Uterus (tissue), 2 donors: ENCODE results near the gene ZFP30.
"Not testable (repeated sequence)": the region's sequence is repeated elsewhere in the genome, so short reads cannot be mapped to it uniquely, and the experiment has no call there.

Experiments used
- POLR2A ChIP-seq, 2 donors: fragments of 450-650 bp; IDR thresholded peaks; one replicate each; pipeline ENCODE4 v1.6.1; 2016; ENCODE audit warnings: antibody characterized with exemption in 2 of 2, mild to moderate bottlenecking in 1 of 2, moderate library complexity in 1 of 2
- TF ChIP-seq, protein P1 (sequence below), 4 experiments: fragments of 200-600 bp in 2 of 4; fragments of 450-650 bp in 2 of 4; sonication (generic) in 2 of 4; IDR thresholded peaks; one replicate each; pipeline ENCODE4 v1.5.1; 2016 to 2019; ENCODE audit warnings: antibody characterized with exemption in 4 of 4, mild to moderate bottlenecking in 2 of 4, moderate library complexity in 1 of 4

DNA sequence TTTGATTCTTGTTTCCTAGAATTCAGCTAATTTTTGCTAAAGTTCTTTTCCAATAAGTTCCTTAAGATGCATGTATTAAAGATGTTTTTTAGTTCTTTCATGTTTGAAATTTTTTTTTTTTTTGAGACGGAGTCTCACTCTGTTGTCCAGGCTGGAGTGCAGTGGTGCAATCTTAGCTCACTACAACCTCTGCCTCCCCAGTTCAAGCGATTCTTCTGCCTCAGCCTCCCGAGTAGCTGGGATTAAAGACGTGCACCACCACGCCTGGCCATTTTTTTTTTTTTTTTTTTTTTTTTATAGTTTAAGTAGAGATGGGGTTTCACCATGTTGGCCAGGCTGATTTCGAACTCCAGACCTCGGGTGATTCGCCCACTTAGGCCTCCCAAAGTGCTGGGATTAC is 1.9 kb upstream of the ZFP30 start:
- TF ChIP-seq, protein P1, sequence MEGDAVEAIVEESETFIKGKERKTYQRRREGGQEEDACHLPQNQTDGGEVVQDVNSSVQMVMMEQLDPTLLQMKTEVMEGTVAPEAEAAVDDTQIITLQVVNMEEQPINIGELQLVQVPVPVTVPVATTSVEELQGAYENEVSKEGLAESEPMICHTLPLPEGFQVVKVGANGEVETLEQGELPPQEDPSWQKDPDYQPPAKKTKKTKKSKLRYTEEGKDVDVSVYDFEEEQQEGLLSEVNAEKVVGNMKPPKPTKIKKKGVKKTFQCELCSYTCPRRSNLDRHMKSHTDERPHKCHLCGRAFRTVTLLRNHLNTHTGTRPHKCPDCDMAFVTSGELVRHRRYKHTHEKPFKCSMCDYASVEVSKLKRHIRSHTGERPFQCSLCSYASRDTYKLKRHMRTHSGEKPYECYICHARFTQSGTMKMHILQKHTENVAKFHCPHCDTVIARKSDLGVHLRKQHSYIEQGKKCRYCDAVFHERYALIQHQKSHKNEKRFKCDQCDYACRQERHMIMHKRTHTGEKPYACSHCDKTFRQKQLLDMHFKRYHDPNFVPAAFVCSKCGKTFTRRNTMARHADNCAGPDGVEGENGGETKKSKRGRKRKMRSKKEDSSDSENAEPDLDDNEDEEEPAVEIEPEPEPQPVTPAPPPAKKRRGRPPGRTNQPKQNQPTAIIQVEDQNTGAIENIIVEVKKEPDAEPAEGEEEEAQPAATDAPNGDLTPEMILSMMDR (IDR thresholded peaks at IDR 0.05) = not testable (repeated sequence)
- TF ChIP-seq POLR2A (IDR thresholded peaks at IDR 0.05) = not testable (repeated sequence)
